HEK293T (cell line): ENCODE data around the gene DPEP2NB.

ENCODE experiments used
- BHLHE40 ChIP-seq: fragments of 450-650 bp; IDR thresholded peaks from 2 replicates; pipeline ENCODE4 v1.6.1; 2016; ENCODE audit warnings: mild to moderate bottlenecking, moderate library complexity, borderline replicate concordance
- ELF4 ChIP-seq: fragments of 450-650 bp; IDR thresholded peaks from 2 replicates; pipeline ENCODE4 v1.6.1; 2017; ENCODE audit warnings: antibody characterized with exemption
- FOXA1 ChIP-seq: fragments of 450-650 bp; IDR thresholded peaks from 2 replicates; pipeline ENCODE4 v1.6.1; 2016; ENCODE audit warnings: mild to moderate bottlenecking
- FOXK2 ChIP-seq: fragments of 450-650 bp; IDR thresholded peaks from 2 replicates; pipeline ENCODE4 v1.6.1; 2016; ENCODE audit warnings: mild to moderate bottlenecking
- FOXM1 ChIP-seq: fragments of 450-650 bp; IDR thresholded peaks from 2 replicates; pipeline ENCODE4 v1.6.1; 2017; ENCODE audit warnings: mild to moderate bottlenecking, borderline replicate concordance
- SUZ12 ChIP-seq: fragments of 450-650 bp; IDR thresholded peaks from 2 replicates; pipeline ENCODE4 v1.6.1; 2016; ENCODE audit warnings: mild to moderate bottlenecking

DNA sequence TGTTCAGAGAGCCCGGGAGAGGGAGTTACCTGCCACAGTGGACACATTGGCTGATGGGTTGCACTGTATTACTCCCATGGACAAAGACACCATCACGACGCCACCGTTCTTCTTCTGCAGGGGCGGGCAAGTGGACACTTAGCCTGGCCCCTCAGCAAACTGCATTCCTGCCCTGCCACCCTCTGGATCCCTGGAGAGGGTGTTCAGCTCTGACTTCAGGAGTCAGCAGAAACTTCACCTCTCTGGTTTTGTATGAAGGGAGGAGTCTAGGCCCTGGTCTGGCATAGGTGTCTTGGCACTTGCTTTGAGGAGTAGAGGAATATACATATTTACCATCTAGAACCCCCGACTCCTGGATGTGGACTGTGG lies 25.7 kb downstream of the DPEP2NB start:
- no peak for TF ChIP-seq BHLHE40
- no peak for TF ChIP-seq SUZ12
- TF ChIP-seq ELF4 = no peak
- no peak for TF ChIP-seq FOXA1
- no peak for TF ChIP-seq FOXM1
- no peak for TF ChIP-seq FOXK2
